T-helper 2 cell treated with Interferon-gamma antibody and Interleukin-4, amounts not matched to agents 5 μg/mL and 100 μg/mL, for 36 hours (primary cell): ENCODE results near the gene MFSD12.

ENCODE experiments used
- DNase-seq: peaks from one replicate; pipeline ENCODE4 v3.0.0; 2021; ENCODE audit warnings: low spot score
- H3K27ac Mint-ChIP-seq: one replicate; pipeline ENCODE4 v1.8.0; 2021; ENCODE audit warnings: mild to moderate bottlenecking, mixed read lengths
- H3K27me3 Mint-ChIP-seq: one replicate; pipeline ENCODE4 v1.8.0; 2021; ENCODE audit warnings: low read depth, mixed read lengths
- H3K36me3 Mint-ChIP-seq: one replicate; pipeline ENCODE4 v1.8.0; 2021; ENCODE audit warnings: low read depth, mixed read lengths
- H3K4me1 Mint-ChIP-seq: one replicate; pipeline ENCODE4 v1.8.0; 2021; ENCODE audit warnings: low read depth, mixed read lengths
- H3K4me3 Mint-ChIP-seq: one replicate; pipeline ENCODE4 v1.8.0; 2022; ENCODE audit warnings: mild to moderate bottlenecking, moderate library complexity, mixed read lengths
- H3K9me3 Mint-ChIP-seq: one replicate; pipeline ENCODE4 v1.8.0; 2021; ENCODE audit warnings: mixed read lengths

The MFSD12 gene

GRCh38 chr19:3500429-3501101 lies 56.8 kb downstream of the MFSD12 start, which contains the start of gene DOHH:
TSS of gene DOHH (minus strand) at chr19:3500674. CDS start at chr19:3496814, 3,860 bp downstream.
- peaks cover 24% of the 10 kb centered on the region for H3K36me3 Mint-ChIP-seq
- peak; percentile 93 for DNase-seq
- no peaks in the 10 kb centered on the region for H3K27me3 Mint-ChIP-seq
- H3K4me1 Mint-ChIP-seq = peaks cover 18% of the 10 kb centered on the region
- H3K4me3 Mint-ChIP-seq = peak within 1 kb of the TSS; percentile 91
- no peaks in the 10 kb centered on the region for H3K9me3 Mint-ChIP-seq
- H3K27ac Mint-ChIP-seq = peak within 1 kb of the TSS; percentile 95

- Mint-ChIP-seq H3K4me3 (peak overlapping the region; percentile 91), H3K36me3 (peaks cover 29% of the 10 kb centered on the region), H3K9me3 (no peaks in the 10 kb centered on the region), H3K27me3 (no peaks in the 10 kb centered on the region), H3K27ac (peak overlapping the region; percentile 95), H3K4me1 (peaks cover 17% of the 10 kb centered on the region)
- DNase-seq = no peak
Measured at GRCh38 chr19:3499738-3500428, 57.5 kb downstream of the MFSD12 start.

- H3K27me3 Mint-ChIP-seq = no peaks in the 10 kb centered on the region
- H3K4me1 Mint-ChIP-seq = peaks cover 18% of the 10 kb centered on the region
- H3K9me3 Mint-ChIP-seq = no peaks in the 10 kb centered on the region
- no peak overlapping the region for H3K27ac Mint-ChIP-seq
- peaks cover 37% of the 10 kb centered on the region for H3K36me3 Mint-ChIP-seq
- DNase-seq = no peak
- H3K4me3 Mint-ChIP-seq = no peak overlapping the region
Measured at GRCh38 chr19:3497757-3498520, 59.4 kb downstream of the MFSD12 start.

GRCh38 chr19:3496392-3497273 lies 60.8 kb downstream of the MFSD12 start:
- DNase-seq = no peak
- Mint-ChIP-seq H3K27ac (no peak overlapping the region), H3K4me1 (peaks cover 18% of the 10 kb centered on the region), H3K9me3 (no peaks in the 10 kb centered on the region), H3K27me3 (no peaks in the 10 kb centered on the region), H3K36me3 (peaks cover 42% of the 10 kb centered on the region), H3K4me3 (no peak overlapping the region)

- peak overlapping the region; percentile 53 for H3K27ac Mint-ChIP-seq
Measured at GRCh38 chr19:3494559-3494958, 62.8 kb downstream of the MFSD12 start.

More at GRCh38 chr19:3494559-3494958, 62.8 kb downstream of the MFSD12 start:
- DNase-seq = peak; percentile 65
- Mint-ChIP-seq H3K36me3 (peaks cover 41% of the 10 kb centered on the region), H3K4me1 (peaks cover 10% of the 10 kb centered on the region), H3K27me3 (no peaks in the 10 kb centered on the region), H3K4me3 (peak overlapping the region; percentile 9), H3K9me3 (no peaks in the 10 kb centered on the region)
